NCI-H2196 treated with DMSO at 0.1 percent for 48 hours (cell line): ENCODE measurements around the gene CUX1.
"Not testable (repeated sequence)": the region's sequence is repeated elsewhere in the genome, so short reads cannot be mapped to it uniquely, and the experiment has no call there.

ENCODE experiments used
- DNase-seq: peaks from one replicate; lab custom pipeline; 2025; ENCODE audit not compliant: unreplicated experiment; lab: John Stamatoyannopoulos, UW

The CUX1 gene

GRCh38 chr7:101869026-101869900 lies 51.8 kb downstream of the CUX1 start:
- DNase-seq = no peak

GRCh38 chr7:101869901-101870290 lies 52.5 kb downstream of the CUX1 start:
- DNase-seq = no peak

GRCh38 chr7:101870361-101871062 lies 53.1 kb downstream of the CUX1 start:
- no peak for DNase-seq

- DNase-seq = no peak
Measured at GRCh38 chr7:101871351-101871750, 53.9 kb downstream of the CUX1 start.

GRCh38 chr7:101874028-101874427 lies 56.6 kb downstream of the CUX1 start:
- no peak for DNase-seq

- no peak for DNase-seq
Measured at GRCh38 chr7:101875283-101875846, 57.9 kb downstream of the CUX1 start.

- DNase-seq = no peak
Measured at GRCh38 chr7:101877882-101878591, 60.6 kb downstream of the CUX1 start.

GRCh38 chr7:101878938-101879337 lies 61.5 kb downstream of the CUX1 start:
- no peak for DNase-seq

- DNase-seq = no peak
Measured at GRCh38 chr7:101879565-101879964, 62.1 kb downstream of the CUX1 start.

- DNase-seq = no peak
Measured at GRCh38 chr7:101880282-101881054, 63.0 kb downstream of the CUX1 start.

GRCh38 chr7:101882005-101882421 lies 64.6 kb downstream of the CUX1 start:
- DNase-seq = no peak

GRCh38 chr7:101882595-101883564 lies 65.5 kb downstream of the CUX1 start:
- DNase-seq = peak; percentile 90

- DNase-seq = no peak
Measured at GRCh38 chr7:101884671-101885596, 67.5 kb downstream of the CUX1 start.

- no peak for DNase-seq
Measured at GRCh38 chr7:101885597-101885955, 68.2 kb downstream of the CUX1 start.

GRCh38 chr7:101887352-101887751 lies 69.9 kb downstream of the CUX1 start:
- not testable (repeated sequence) for DNase-seq

- not testable (repeated sequence) for DNase-seq
Measured at GRCh38 chr7:101888564-101888963, 71.1 kb downstream of the CUX1 start.

- no peak for DNase-seq
Measured at GRCh38 chr7:101890749-101891523, 73.5 kb downstream of the CUX1 start.
